Osteocyte (in vitro differentiated cells): ENCODE measurements around the gene C17orf113. TPM values are rescaled to one million over a fixed set of nuclear protein-coding genes. Genes with fewer than 3 reads are reported as not detected.

Source experiments
- DNase-seq: peaks from one replicate; pipeline ENCODE4 v3.0.0; 2021; ENCODE audit warnings: mixed read lengths; ENCODE audit not compliant: unreplicated experiment; ENCODE audit errors: extremely low spot score
- H3K27ac Mint-ChIP-seq: one replicate; pipeline ENCODE4 v1.8.0; 2021; ENCODE audit warnings: mild to moderate bottlenecking, mixed read lengths; ENCODE audit not compliant: unreplicated experiment
- H3K27me3 Mint-ChIP-seq: one replicate; pipeline ENCODE4 v1.8.0; 2021; ENCODE audit warnings: mixed read lengths; ENCODE audit not compliant: unreplicated experiment
- H3K36me3 Mint-ChIP-seq: one replicate; pipeline ENCODE4 v1.8.0; 2021; ENCODE audit warnings: mixed read lengths; ENCODE audit not compliant: unreplicated experiment
- H3K4me1 Mint-ChIP-seq: one replicate; pipeline ENCODE4 v1.8.0; 2021; ENCODE audit warnings: mixed read lengths; ENCODE audit not compliant: unreplicated experiment
- H3K4me3 Mint-ChIP-seq: one replicate; pipeline ENCODE4 v1.8.0; 2021; ENCODE audit warnings: mild to moderate bottlenecking, moderate library complexity, mixed read lengths; ENCODE audit not compliant: unreplicated experiment
- H3K9me3 Mint-ChIP-seq: one replicate; pipeline ENCODE4 v1.8.0; 2021; ENCODE audit warnings: mixed read lengths; ENCODE audit not compliant: unreplicated experiment
- CTCF ChIP-seq: fragments of 200-600 bp; sonication (generic); IDR thresholded peaks from 2 replicates; pipeline ENCODE4 v1.5.0; 2021; ENCODE audit warnings: antibody characterized with exemption, mild to moderate bottlenecking, moderate library complexity
- total RNA-seq: library from RNA; stranded (reverse); gene quantifications from 2 replicates; pipeline ENCODE4 v1.2.1, GENCODE V29; 2021

Gene C17orf113
- total RNA-seq, 1 donor from 2014 or later = 1.3 TPM

GRCh38 chr17:42052346-42052877 lies 2.0 kb upstream of the C17orf113 start:
- H3K9me3 Mint-ChIP-seq = no peaks in the 10 kb centered on the region
- DNase-seq = no peak
- H3K4me1 Mint-ChIP-seq = peaks cover 2% of the 10 kb centered on the region
- H3K36me3 Mint-ChIP-seq = no peaks in the 10 kb centered on the region
- H3K27me3 Mint-ChIP-seq = peaks cover 40% of the 10 kb centered on the region
- no peak overlapping the region for H3K4me3 Mint-ChIP-seq
- no peak overlapping the region for H3K27ac Mint-ChIP-seq
- no peak for TF ChIP-seq CTCF

- peaks cover 2% of the 10 kb centered on the region for H3K4me1 Mint-ChIP-seq
- H3K4me3 Mint-ChIP-seq = peak overlapping the region; percentile 22
- H3K27ac Mint-ChIP-seq = no peak overlapping the region
- TF ChIP-seq CTCF = no peak
- DNase-seq = no peak
- H3K36me3 Mint-ChIP-seq = no peaks in the 10 kb centered on the region
- H3K27me3 Mint-ChIP-seq = peaks cover 40% of the 10 kb centered on the region
- no peaks in the 10 kb centered on the region for H3K9me3 Mint-ChIP-seq
Observed at GRCh38 chr17:42051645-42052044, 1.2 kb upstream of the C17orf113 start.

DNA sequence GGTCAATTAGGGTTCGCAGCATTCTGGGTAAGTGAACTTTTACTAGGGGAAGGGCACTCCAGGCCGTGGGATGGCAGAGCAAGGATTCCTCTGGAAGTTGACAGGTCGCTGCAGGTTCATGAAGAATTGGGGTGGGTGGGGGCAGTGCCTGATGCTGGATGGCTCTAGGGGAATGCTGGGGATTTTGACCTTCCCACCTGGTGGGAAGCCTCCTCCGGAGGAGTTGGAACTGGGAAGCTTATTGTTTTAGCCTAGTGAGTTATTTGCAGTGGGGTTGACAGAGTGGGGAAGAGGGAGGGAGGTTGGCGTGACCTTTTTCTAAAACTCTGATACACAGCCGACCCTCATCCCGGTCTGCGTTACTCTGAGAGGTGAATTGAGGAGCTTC lies 606 bp upstream of the C17orf113 start:
- DNase-seq = no peak
- H3K27ac Mint-ChIP-seq = no peak overlapping the region
- H3K36me3 Mint-ChIP-seq = no peaks in the 10 kb centered on the region
- peak overlapping the region; percentile 68 for H3K4me3 Mint-ChIP-seq
- no peak for TF ChIP-seq CTCF
- peaks cover 2% of the 10 kb centered on the region for H3K4me1 Mint-ChIP-seq
- peaks cover 40% of the 10 kb centered on the region for H3K27me3 Mint-ChIP-seq
- H3K9me3 Mint-ChIP-seq = no peaks in the 10 kb centered on the region

DNA sequence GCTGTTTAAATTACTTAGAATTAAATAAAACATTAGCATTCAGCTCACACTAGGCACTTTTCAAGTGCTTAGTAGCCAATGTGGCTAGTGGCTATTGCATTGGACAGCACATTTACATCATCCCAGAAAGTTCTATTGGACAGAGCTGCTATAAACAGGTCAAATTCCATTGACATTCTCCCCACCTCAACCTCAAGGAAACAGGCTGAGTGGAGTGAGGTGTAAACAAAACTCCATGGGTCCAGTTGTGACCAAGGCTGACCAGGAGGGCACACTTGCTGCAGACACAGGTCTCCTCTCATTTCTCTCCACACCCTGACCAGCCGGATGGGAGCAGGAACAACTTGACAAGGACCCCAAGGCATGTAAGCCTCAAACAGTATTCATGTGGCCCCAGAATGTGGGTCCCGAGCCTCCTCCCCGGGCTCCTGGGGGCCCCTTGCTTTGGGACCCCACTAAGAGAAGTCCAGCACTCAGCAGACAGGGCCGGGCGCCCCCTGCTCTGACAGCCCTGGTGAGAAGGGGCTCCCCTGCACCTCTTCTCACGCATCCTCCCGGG lies 488 bp downstream of the C17orf113 start:
- peaks cover 2% of the 10 kb centered on the region for H3K4me1 Mint-ChIP-seq
- TF ChIP-seq CTCF = no peak
- peaks cover 32% of the 10 kb centered on the region for H3K27me3 Mint-ChIP-seq
- no peak overlapping the region for H3K27ac Mint-ChIP-seq
- peak overlapping the region; percentile 75 for H3K4me3 Mint-ChIP-seq
- no peak for DNase-seq
- H3K9me3 Mint-ChIP-seq = no peaks in the 10 kb centered on the region
- no peaks in the 10 kb centered on the region for H3K36me3 Mint-ChIP-seq

- TF ChIP-seq CTCF = no peak
- no peak overlapping the region for H3K27ac Mint-ChIP-seq
Observed at GRCh38 chr17:42047343-42047742, 3.1 kb downstream of the C17orf113 start.

More at GRCh38 chr17:42047343-42047742, 3.1 kb downstream of the C17orf113 start:
- H3K4me3 Mint-ChIP-seq = no peak overlapping the region
- H3K4me1 Mint-ChIP-seq = peaks cover 2% of the 10 kb centered on the region
- H3K9me3 Mint-ChIP-seq = no peaks in the 10 kb centered on the region
- no peak for DNase-seq
- peaks cover 9% of the 10 kb centered on the region for H3K27me3 Mint-ChIP-seq
- H3K36me3 Mint-ChIP-seq = no peaks in the 10 kb centered on the region
